GM15510 (cell line): ENCODE measurements around the gene CDCA7.

Source experiments
- POLR2A ChIP-seq: IDR thresholded peaks from 3 replicates; pipeline ENCODE4 v1.6.1; 2011; ENCODE audit warnings: borderline replicate concordance; ENCODE audit not compliant: insufficient read length; ENCODE audit errors: extremely low read depth

The CDCA7 gene

GRCh38 chr2:173392731-173393130 lies 38.1 kb downstream of the CDCA7 start:
- no peak for TF ChIP-seq POLR2A

GRCh38 chr2:173393186-173393585 lies 38.5 kb downstream of the CDCA7 start:
- TF ChIP-seq POLR2A, result no peak

- TF ChIP-seq POLR2A, result no peak
These were observed 39.0 kb downstream of the CDCA7 start for GRCh38 chr2:173393636-173394035.

- TF ChIP-seq POLR2A, result no peak
These were observed 39.7 kb downstream of the CDCA7 start for GRCh38 chr2:173394091-173394974.

GRCh38 chr2:173395567-173396351 lies 41.1 kb downstream of the CDCA7 start:
- no peak for TF ChIP-seq POLR2A

GRCh38 chr2:173397539-173397938 lies 42.9 kb downstream of the CDCA7 start:
- no peak for TF ChIP-seq POLR2A

GRCh38 chr2:173399229-173399628 lies 44.6 kb downstream of the CDCA7 start:
- no peak for TF ChIP-seq POLR2A

GRCh38 chr2:173400760-173401159 lies 46.1 kb downstream of the CDCA7 start:
- no peak for TF ChIP-seq POLR2A

- TF ChIP-seq POLR2A, result no peak
These were observed 47.1 kb downstream of the CDCA7 start for GRCh38 chr2:173401716-173402326.

GRCh38 chr2:173402405-173402974 lies 47.8 kb downstream of the CDCA7 start:
- no peak for TF ChIP-seq POLR2A

GRCh38 chr2:173404841-173405750 lies 50.4 kb downstream of the CDCA7 start:
- TF ChIP-seq POLR2A, result no peak

- no peak for TF ChIP-seq POLR2A
These were observed 52.5 kb downstream of the CDCA7 start for GRCh38 chr2:173407176-173407575.

GRCh38 chr2:173407646-173408045 lies 53.0 kb downstream of the CDCA7 start:
- TF ChIP-seq POLR2A, result no peak

- no peak for TF ChIP-seq POLR2A
These were observed 55.9 kb downstream of the CDCA7 start for GRCh38 chr2:173410579-173410978.
